ENCODE data around the gene ZNF223.

Gene ZNF223

DNA sequence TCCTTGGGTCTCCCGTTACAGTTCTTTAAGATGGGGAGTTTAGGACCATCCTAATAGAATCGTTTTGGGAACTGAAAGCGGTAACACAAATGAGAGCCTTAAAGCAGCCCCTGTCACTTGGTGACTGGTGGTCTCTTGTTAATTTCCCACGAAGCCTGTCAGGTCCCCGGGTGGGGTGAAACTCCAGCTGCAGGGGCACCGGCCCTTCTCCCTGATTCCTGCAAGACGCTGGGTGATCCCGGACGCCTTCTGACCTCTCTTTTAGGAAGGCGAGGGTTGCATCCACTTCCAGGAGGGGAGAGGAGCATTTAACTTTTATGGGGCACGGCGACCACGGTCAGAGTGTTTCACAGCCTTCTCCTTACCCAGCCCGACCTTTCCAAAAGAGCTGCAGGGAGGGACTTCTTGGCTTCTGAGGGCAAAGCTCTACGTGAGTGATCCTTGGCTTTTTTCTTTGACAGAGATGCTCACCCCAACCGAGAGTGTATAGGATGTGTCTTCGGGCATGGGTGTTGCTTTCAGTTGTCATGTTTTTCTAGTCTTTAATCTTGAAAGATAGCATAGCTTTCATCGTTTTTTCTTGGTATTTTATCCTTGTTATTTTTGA lies 62.1 kb downstream of the ZNF223 start:
- Histone ChIP-seq H3K9me3 (ENCODE audit: low read length) (peaks cover 7% of the 10 kb centered on the region), H3K27me3 (ENCODE audit: control insufficient read depth in 1 of 2, insufficient read depth in 2 of 2, low read length in 2 of 2) (no peaks in the 10 kb centered on the region)

More for the DNA sequence above, 62.1 kb downstream of the ZNF223 start:
- Histone ChIP-seq H3K9ac (ENCODE audit: low read length) (peak overlapping the region; percentile 93), H3K4me3 (ENCODE audit: low read depth in 1 of 2, low read length in 2 of 2) (peak overlapping the region; percentile 42 to 86), H3K4me1 (ENCODE audit: insufficient read depth, low read length) (peaks cover 13% of the 10 kb centered on the region), H3K36me3 (ENCODE audit: insufficient read depth, low read length) (peaks cover 17% of the 10 kb centered on the region), H3K27ac (ENCODE audit: low read depth, low read length) (peak overlapping the region; percentile 62)

All from muscle layer of colon (tissue), 2 donors.